Urothelium cell line (cell line): ENCODE data around the gene HOXC10.
A peak's percentile ranks its signal among the peaks of the same experiment; 100 is the strongest.

Experiments used
- DNase-seq: peaks from one replicate; pipeline ENCODE4 v3.0.0; 2011; ENCODE audit warnings: low spot score, mixed read lengths
- FAIRE-seq: peaks from 2 replicates; lab custom pipeline; 2011; peaks lifted over from hg19 to GRCh38; lab: Jason Lieb, UNC

HOXC10 gene

DNA sequence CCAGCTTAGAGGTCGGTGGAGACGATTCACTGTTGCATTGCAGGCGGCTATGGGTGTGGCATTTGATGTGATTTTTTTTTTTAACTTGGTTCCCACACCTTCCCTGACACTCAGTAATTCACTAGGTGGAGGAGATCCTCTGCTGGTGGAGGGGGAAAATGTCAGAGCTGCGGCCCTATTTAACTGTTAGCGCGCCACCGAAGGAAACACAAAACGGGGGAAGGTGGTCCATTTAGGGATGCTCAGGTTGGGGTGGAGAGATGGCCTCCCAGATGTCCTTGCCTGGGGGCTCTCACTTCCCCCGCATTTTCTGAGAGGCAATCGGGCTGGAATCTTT is 34.5 kb upstream of the HOXC10 start:
- FAIRE-seq (no peak), DNase-seq (no peak)

DNA sequence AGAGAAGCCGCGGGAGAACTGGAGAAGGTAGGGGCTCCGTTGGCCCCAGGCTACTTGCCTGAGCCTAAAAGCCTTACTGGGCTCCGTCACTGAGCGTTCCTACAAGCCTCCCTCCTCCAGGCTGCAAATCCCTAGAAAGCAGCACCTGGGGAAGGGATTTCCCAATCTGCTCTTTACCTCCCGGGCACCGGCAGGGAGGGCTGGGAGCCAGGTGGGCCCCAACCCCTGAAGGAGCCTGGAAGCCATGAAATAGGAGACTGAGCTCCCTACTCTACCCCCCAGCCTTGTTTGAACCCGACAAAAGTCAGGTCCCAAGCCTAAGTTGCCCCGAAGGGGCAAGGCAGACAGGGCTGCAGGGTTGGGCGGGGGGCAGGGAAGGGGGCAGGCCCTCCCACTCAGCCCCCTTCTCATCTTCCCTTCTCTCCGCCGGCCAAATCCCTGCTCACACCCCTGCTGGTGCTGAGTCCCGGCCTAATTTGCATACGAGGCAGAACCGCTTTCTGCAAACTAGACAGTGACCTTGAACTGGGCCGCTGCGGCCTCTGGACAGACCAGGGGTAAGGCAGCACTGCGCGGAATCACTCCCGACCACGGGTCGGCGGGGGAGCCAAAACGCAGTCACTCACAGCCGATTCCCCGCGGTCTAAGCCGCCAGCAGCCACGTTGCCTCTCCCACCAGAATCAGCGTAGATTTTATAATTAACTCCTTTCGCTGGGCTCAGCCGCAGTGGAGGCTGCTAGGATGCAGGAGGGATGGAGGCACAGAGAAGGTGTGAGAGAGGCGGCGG is 34.0 kb upstream of the HOXC10 start:
- FAIRE-seq = no peak

DNA sequence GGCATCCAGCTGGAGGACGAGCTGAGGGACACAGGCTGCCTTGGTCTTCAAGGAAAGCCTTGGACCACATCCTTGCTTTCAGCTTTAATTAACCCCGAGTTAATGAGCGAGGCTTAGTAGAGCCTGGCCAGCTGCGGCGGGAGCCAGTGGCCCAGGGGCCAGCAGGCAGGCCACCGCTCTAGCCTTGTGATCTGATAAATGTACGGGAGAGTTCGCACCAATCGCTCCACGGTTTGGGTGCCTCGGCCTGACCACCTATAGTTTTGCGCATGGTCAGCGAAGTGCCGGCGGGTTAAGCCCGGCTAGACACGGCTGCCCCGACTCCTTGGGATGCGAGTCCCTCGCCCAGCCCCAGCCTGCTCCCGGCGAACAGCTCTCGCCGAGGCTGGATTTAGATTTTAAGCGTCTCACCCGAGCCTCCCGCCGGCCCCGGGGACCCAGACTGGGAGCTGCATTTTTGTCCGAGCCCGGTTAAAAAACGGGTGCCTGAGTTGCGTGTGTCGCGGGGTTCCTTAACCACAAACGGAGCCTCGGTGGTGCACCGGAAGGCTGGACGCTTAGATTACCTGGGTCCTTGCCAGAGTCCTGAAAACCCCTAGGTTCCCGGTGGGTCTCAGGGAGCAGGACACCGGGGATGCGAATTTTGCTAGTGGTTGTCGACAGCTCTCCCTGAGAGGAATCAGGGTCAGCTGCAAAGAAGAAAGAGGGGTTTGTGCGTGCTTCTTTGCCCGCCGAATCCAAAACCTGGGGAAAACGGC is 33.2 kb upstream of the HOXC10 start:
- FAIRE-seq (no peak), DNase-seq (no peak)

More for the DNA sequence above, 34.0 kb upstream of the HOXC10 start:
- no peak for DNase-seq

DNA sequence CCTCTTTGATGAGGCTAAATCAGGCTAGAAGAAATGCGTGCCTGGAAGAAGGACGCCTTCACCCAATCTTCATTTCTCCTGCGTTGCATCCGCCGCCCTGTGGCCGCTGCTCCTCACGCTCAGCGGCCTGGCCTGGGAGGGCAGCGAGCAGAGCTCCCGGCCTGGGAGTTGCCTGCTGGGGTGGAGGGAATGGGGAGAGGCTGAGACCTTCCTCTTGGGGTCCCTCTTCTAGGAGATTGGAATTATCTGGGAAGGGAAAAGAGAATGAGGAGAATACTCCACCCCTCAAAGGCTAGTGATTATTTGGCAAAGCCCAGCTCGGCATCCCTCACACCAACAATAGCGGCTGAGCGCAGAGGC is 32.6 kb upstream of the HOXC10 start:
- DNase-seq = no peak
- no peak for FAIRE-seq

DNA sequence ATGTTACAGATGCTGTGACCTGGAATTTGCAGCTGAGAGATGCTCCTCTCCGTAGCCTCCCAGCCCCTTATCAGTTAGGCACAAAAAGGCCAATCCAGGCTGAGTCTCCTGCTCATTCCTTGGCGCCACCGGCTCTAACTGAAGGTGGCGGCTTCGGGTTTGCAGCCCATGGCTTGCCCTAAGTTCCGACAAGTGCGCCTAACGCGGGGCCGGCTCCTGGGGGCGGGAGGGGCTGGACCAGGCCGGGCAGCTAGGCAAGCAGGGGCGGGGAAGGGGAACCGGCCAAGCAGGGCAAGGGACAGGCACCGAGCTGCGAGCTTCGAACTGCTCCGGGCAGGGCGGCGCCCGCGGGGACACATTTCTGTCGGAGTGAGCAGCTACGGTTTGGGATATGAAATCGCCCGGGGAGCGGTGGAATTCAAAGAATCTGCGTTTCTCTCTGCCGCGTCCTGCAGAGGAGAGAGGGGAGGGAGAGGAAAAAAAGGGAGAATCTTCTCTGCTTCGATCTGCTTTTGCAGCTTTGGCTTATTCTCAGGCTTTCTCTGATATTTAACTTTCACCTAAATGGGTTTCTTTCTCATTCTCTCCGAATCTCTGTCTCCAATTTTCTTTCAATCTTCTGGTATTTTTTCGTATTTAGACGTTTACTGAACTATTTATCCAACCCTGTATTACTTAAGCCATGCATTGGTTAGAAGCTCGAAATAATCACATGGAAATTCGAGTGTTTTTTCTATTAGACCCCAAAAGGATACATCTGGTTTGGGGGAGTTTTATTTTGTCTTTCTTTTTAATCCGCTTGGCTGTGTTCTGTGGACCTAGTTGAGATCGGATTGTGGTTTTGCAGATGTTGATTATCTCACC is 31.8 kb upstream of the HOXC10 start:
- DNase-seq = peak; percentile 62
- no peak for FAIRE-seq

DNA sequence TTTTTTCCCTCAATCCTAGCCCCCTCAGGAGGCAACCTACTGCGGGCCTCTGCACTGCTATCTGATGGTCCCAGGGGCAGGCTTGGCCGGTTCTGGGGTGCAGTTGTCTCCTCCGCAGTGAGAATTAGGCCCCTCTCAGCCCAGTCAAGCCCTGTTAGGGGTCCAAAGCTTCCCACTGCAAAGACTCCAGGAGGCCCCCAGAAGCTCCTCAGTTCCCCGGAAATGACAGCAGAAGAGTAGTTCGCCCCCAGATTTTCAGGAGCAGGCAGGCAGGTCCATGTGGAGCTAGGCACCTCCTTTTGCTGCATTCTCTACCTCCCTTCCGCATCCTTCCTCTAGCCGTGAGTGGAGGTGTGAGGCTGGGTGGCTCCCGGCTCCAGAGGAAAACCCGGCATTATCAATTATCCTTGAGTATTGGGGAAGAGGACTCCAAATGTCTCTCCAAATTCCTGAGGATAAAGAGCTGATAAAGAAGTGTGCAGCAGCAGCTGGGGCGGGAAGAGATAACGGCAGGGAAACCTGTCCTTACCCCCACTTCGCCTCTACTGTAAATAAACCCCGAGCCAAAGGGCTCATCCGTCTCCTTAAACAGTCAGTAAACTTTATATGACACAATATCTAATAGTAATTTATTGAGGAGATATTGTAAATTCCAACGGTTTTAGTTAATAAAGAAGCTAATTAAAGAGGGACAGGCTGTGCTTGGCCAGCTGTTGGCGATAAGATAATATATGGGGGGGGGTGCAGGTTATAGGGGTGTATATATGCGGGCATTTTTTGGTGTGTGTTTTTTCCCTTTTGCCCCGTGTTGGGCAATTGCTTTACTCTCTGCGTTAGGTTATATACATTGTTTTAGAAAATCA is 30.9 kb upstream of the HOXC10 start:
- FAIRE-seq = no peak
- DNase-seq = no peak

DNA sequence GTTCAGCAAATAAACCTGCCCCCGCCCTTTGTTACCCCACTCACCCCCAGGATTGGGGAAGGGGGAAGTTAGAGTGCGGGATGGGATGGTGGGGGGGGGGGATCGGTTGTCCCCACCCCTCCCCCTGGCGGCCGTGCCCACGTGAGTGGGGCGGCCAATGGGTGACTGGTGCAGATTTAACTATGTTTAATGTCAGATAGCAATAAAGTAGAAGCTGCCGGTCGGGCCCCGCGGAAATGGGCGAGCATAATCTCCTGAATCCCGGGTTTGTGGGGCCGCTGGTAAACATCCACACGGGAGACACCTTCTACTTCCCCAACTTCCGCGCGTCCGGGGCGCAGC is 30.3 kb upstream of the HOXC10 start, which contains the start of gene HOXC12:
HOXC12 (plus strand) TSS at position 210 of the 342 bp plus-strand sequence; CDS start at position 237, 27 bp downstream.
- DNase-seq = no peak
- no peak for FAIRE-seq

DNA sequence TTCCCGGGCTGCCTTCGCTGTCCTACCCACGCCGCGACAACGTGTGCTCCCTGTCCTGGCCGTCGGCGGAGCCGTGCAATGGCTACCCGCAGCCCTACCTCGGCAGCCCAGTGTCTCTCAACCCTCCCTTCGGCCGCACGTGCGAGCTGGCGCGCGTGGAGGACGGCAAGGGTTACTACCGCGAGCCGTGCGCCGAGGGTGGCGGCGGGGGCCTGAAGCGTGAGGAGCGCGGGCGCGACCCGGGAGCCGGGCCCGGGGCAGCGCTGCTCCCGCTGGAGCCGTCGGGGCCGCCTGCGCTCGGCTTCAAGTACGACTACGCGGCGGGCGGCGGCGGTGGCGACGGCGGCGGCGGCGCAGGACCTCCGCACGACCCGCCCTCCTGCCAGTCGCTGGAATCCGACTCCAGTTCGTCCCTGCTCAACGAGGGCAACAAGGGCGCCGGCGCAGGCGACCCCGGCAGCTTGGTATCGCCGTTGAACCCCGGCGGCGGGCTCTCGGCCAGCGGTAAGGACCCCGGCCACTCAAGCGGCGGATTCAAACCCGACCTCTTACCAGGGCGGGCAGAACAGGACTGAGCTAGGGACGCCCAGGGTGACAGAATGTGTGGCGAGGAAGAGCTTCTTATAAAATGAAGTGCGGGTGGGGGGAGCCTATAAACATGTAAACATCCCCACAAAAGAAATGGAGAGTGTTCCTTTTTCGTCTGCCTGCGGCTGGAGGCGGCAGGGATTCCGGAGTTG is 29.7 kb upstream of the HOXC10 start:
- FAIRE-seq = no peak

DNA sequence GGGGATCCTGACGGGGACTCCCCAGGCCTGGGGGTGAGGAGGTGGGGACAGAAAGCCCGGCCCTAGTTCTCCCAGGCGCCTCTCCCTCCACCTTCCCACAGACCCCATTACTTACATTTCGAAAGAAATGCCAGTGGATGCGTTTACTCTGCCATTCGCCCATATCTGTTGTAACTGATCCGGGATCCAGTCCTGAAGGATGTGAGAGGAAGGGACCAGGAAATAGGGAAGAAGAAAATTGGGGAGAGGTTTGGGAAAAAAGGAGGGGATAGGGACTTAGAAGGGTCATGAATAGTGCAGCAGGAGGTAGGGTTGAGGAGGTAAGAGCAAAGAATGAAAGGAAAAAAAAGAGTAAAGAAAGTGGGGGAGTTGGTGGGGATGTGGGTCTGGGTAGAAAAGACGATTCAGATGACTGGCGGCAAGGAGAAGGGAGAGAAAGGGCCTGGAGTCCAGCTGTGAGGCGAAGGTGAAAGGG is 29.1 kb upstream of the HOXC10 start:
- DNase-seq (no peak), FAIRE-seq (no peak)

More for the DNA sequence above, 29.7 kb upstream of the HOXC10 start:
- no peak for DNase-seq

DNA sequence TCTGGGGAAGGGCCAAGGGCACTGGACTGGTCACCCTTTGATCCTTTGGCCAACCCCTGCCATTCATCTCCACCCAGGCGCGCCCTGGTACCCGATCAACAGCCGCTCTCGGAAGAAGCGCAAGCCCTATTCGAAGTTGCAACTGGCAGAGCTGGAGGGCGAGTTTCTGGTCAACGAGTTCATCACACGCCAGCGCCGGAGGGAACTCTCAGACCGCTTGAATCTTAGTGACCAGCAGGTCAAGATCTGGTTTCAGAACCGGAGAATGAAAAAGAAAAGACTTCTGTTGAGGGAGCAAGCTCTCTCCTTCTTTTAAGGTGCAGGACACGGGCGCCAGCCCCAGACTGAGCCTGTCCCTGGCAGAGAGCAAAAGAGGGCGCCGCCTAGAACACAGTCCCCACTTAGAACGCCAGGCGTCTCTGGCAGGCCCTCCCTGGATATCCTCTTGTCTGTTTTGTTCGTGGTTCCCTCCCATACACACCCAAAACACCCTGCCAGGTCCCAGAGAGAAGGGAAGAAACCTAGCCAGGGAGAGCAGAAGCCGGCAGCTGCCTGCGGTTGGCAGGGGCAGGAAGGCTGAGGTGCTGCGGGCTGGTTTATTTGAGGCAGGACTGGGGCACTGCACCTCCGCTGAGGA is 28.6 kb upstream of the HOXC10 start:
- no peak for FAIRE-seq
- DNase-seq = no peak

DNA sequence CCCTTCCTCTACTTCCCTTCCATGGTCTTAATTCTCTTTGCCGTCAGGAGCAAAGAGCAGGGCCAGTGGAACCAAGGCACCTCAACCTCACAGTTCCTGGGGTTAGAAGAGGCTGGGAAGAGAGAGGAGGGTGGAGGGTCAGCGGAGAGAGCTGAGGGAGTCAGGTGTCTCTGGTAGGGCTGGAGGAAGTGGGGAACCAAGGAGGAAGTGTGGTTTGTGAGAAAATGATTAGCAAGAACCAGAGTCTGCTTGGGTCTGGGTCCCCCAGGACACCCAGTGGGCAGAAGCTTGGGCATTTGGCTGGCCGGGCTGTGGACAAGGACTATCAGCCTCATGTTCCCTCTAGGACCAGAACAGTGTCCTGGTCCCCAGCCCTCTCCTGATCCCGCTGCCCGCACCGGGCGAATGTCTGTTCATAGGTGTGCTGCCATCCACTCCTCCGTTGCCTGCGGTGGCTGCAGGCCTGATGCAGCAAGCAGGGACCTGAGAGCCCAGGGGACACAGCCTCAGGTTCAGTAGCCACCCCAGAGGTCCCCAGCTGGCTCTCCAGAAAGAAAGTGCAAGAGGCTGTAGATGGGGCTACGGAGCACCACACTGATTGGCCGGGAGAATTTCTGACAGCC is 27.9 kb upstream of the HOXC10 start:
- FAIRE-seq (no peak), DNase-seq (no peak)

DNA sequence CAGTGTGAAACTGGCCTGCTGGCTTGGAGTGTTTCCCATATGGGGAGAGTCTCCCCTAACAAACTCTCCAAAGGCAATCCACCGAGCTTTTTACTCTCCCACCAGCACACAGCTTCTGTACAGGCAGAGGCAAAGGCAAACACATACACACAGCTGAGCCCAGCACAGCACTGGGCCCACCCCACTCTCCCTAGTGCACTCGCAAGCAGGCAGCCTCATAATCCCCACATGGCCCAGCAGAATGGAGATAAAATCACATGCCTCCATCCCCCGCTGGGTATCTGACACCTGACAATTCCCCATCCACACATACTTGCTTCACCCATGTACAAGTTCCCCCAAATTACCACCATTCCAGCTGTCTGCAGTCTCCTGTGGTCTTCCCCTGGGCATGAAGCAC is 26.8 kb upstream of the HOXC10 start:
- no peak for DNase-seq
- FAIRE-seq = no peak

DNA sequence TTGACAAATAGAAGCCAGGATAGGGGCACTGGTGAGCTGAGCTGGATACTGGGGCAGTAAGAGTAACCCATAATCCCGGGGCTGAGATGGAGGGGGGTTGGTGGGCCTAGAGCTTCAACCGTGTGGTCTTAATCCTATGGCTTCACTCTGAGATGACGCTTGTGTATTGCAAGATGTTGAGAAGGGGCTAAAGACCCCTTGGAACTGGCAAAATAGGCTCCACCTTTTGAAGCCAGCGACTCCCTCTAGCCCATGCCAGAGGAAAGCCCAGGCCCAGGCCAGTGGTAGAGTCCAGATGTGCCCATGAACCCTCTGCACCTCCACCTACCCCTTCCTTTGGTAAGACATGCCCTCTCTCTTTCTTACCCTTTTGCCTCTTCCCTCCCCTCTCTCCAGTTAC is 25.6 kb upstream of the HOXC10 start:
- FAIRE-seq = no peak
- no peak for DNase-seq

DNA sequence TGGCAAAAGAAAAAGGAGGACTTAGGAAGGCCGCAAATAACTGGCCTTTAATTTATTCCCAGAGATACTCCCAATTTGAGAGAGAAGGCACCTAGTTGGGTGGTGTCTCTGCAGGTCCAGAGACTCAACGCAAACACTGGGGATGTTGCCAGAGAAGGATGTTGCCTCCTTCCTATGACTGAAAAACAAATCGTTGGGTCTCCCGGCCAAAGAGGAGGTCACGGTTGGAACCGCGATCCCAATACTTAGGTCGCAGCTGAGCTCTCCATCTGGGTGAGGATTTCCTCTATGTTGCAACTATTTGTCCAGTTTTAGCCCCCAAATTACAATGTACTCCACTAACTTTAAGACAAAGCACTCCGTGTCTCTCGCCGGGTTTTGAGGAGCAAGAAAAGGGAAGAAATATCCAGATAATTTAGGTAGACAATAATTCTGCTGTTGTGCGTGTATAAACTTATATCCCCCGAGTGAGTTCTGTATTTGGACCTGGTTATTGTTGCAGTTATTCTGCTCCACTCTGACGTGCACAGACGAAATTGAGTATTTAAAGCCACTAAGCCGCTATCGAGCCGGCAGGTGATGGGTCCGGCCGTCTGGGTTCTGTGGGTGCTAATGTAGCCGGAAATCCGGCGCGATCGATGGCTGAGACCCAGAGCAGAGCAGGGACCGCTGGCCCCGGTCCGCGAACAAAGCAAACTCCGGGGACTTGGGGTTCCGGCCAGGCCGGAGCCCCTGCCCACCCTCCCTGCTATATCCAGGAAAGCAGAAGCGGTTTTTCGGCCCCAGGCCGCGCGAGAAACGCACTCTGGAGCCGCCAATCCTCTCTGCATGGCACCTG is 24.5 kb upstream of the HOXC10 start:
- FAIRE-seq = no peak

DNA sequence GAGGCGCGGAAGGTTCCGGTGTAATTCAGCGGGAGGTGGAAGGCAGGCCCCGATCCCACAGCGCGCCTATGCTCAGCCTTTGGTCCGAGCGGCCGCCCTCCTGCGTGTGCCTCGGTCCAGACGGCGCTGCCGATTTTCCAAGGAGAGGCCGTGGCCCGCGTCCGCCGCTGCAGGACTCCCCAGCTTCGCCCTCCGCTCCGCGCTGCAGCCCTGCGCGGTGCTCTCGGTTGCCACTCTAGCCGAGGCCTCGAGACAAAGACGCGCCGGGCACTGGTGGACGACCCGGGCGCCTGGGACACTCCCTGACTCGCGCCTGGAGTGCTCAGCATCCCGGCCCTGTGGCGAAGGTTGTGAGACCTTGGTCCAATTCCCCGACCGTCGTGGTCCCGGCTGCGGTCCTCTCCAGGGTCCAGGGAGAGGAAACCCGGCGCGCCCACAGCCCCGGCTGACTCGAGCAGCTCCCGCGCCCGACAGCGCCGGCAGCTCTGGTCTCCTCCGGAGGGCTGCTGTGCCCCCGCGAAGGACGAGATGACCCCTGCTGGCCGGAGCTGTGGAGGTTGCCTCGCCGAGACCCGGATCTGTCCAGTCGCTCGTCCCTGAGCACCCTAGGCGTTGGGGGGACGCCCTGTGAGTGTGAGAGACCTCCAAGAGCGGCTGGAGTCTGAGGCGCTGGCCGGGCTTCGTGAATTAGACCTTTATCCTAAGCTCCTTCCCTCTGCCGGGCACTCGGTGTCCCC is 23.8 kb upstream of the HOXC10 start:
- no peak for FAIRE-seq
- no peak for DNase-seq

More for the DNA sequence above, 24.5 kb upstream of the HOXC10 start:
- no peak for DNase-seq

DNA sequence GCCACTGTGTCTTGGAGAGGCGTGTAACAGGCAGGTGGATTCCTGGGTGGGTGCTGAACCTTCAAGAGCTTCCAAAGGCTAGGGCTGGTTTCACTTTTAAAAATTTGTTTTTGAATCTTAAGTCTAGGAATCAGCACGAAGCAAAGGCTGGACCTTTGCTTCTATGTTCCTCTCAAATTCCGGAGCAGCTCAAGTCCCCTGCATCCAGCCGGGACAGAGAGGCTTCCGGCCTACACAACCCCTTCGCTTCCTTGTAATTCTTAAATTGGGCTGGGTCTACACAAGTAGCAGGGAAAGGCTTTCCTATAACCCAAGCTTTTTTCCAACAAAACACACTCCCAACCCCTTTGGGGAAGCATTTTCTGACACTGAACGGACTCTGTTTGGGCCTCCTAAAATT is 21.9 kb upstream of the HOXC10 start:
- no peak for DNase-seq
- no peak for FAIRE-seq
